ENCODE data around the gene APOBEC3G. TPM values are rescaled to one million over a fixed set of nuclear protein-coding genes. Genes with fewer than 3 reads are reported as not detected.
"Not testable (repeated sequence)": the region's sequence is repeated elsewhere in the genome, so short reads cannot be mapped to it uniquely, and the experiment has no call there.

Gene APOBEC3G
- 90.7 TPM for polyA plus RNA-seq

DNA sequence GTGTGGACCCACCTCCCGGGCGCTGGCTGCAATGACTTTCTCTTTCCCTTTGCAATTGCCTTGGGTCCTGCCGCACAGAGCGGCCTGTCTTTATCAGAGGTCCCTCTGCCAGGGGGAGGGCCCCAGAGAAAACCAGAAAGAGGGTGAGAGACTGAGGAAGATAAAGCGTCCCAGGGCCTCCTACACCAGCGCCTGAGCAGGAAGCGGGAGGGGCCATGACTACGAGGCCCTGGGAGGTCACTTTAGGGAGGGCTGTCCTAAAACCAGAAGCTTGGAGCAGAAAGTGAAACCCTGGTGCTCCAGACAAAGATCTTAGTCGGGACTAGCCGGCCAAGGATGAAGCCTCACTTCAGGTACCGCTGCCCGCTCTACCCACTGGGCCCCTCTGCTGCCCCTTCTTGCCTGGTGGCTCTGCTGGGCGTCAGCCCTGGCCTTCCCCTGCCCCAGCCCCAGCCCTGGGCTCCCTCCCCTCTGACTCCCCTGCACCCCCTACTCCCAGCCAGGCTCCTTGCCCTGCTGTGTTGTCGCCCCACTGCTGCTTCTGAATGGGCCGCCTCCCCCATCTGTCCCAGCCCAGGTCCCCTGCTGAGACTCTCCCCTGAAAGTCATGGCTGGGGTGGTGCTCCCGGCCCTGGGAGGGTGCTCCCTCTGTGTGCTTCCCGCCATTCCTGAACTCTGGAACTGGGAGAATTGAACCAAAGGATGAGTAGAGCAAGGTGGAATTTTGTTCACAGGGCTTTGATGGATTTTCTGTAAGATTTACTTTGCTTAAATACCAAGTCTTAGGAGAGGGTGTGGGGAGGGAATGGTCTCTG, at the start of gene APOBEC3G:
Gene APOBEC3G, plus strand, starts transcription at position 250 of the 815 bp plus-strand sequence. Its CDS starts 87 bp downstream, at position 337.
- H3K27ac Mint-ChIP-seq = peak within 1 kb of the TSS; percentile 86 to 95 (median 91)
- not testable (repeated sequence) for H3K9me3 Mint-ChIP-seq, H3K36me3 Mint-ChIP-seq, H3K27me3 Mint-ChIP-seq
- peaks cover 45 to 55% (median 55%) of the 10 kb centered on the region in 3 donors for H3K4me1 Mint-ChIP-seq
- peak within 1 kb of the TSS; percentile 68 to 95 (median 90) for H3K4me3 Mint-ChIP-seq

DNA sequence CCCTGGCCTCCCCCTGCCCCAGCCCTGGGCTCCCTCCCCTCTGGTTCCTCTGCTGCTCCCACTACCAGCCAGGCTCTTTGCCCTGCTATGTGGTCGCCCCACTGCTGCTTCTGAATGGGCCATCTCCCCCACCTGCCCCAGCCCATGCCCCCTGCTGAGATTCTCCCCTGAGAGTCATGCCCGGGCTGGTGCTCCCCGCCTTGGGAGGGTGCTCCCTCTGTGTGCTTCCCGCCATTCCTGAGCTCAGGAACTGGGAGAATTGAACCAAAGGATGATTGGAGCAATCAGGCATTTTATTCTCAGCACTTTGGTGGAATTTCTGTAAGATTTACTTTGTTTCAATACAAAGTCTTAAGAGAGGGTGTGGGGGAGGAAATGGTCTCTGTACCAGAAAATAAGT, 49.4 kb upstream of the APOBEC3G start:
- peaks cover 5% of the 10 kb centered on the region for H3K36me3 Mint-ChIP-seq

DNA sequence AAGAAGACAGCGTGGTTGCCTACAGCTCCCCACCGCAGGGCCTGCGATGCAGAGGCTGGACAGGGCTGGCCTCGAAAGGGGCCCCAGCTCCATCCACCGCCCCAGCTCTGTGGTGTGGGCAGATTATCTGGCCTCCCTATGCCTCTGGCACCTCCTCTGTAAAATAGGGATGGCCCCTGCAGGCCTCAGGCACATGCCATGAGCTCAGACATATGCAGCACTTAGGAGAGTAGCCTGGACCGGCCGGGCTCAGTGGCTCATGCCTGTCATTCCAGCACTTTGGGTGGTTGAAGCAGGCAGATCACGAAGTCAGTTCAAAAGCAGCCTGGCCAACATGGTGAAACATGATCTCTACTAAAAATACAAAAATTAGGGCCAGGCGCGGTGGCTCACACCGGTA, 48.8 kb upstream of the APOBEC3G start:
- Mint-ChIP-seq H3K4me3 (no peak overlapping the region), H3K27me3 (no peaks in the 10 kb centered on the region), H3K4me1 (peaks cover 0 to 14% (median 12%) of the 10 kb centered on the region in 3 donors), H3K9me3 (no peaks in the 10 kb centered on the region), H3K27ac (peak overlapping the region in 2 of 3 donors; percentile 13 to 39), H3K36me3 (peaks cover 5% of the 10 kb centered on the region)

More for the DNA sequence above, 49.4 kb upstream of the APOBEC3G start:
- Mint-ChIP-seq H3K4me3 (no peak overlapping the region), H3K9me3 (no peaks in the 10 kb centered on the region), H3K27me3 (no peaks in the 10 kb centered on the region), H3K4me1 (peaks cover 0 to 14% (median 12%) of the 10 kb centered on the region in 3 donors), H3K27ac (peak overlapping the region in 1 of 3 donors; percentile 39)

- peak overlapping the region in 1 of 4 donors; percentile 28 for H3K4me3 Mint-ChIP-seq
- peaks cover 0 to 10% (median 7%) of the 10 kb centered on the region in 3 donors for H3K4me1 Mint-ChIP-seq
- no peak overlapping the region for H3K27ac Mint-ChIP-seq
Measured at GRCh38 chr22:39029227-39029626, 47.8 kb upstream of the APOBEC3G start.

GRCh38 chr22:39030705-39031104, 46.4 kb upstream of the APOBEC3G start:
- no peaks in the 10 kb centered on the region for H3K27me3 Mint-ChIP-seq
- H3K36me3 Mint-ChIP-seq = peaks cover 5% of the 10 kb centered on the region
- H3K9me3 Mint-ChIP-seq = no peaks in the 10 kb centered on the region
- H3K4me1 Mint-ChIP-seq = peaks cover 0 to 4% (median 2%) of the 10 kb centered on the region in 3 donors
- H3K4me3 Mint-ChIP-seq = no peak overlapping the region
- no peak overlapping the region for H3K27ac Mint-ChIP-seq

More at GRCh38 chr22:39029227-39029626, 47.8 kb upstream of the APOBEC3G start:
- Mint-ChIP-seq H3K36me3 (peaks cover 5% of the 10 kb centered on the region), H3K27me3 (no peaks in the 10 kb centered on the region), H3K9me3 (no peaks in the 10 kb centered on the region)

DNA sequence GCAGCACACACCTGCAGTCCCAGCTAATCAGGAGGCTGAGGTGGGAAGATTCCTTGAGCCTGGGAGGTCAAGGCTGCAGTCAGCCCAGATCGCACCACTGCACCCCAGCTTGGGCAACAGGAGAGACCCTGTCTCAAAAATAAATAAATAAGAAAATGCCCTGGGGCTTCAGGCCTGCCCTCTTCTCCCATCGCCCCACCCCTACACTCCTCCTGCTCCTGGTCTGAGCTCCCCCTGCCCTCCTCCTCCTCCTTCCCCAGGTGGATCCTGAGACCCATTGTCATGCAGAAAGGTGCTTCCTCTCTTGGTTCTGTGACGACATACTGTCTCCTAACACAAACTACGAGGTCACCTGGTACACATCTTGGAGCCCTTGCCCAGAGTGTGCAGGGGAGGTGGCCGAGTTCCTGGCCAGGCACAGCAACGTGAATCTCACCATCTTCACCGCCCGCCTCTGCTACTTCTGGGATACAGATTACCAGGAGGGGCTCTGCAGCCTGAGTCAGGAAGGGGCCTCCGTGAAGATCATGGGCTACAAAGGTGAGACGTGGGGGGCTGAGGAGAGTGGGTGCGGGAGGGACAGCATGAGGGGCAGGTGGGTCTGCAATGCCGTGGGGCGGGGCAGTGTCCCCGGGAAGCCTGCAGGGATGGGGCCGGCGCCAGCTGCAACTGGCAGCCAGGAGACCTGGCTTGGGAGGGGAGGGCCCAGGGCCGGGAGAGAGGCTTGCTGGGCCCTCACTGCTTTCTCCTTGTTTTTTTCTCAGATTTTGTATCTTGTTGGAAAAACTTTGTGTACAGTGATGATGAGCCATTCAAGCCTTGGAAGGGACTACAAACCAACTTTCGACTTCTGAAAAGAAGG, 45.4 kb upstream of the APOBEC3G start:
- H3K4me1 Mint-ChIP-seq, H3K9me3 Mint-ChIP-seq, H3K4me3 Mint-ChIP-seq, H3K27ac Mint-ChIP-seq, H3K36me3 Mint-ChIP-seq, H3K27me3 Mint-ChIP-seq: not testable (repeated sequence)

DNA sequence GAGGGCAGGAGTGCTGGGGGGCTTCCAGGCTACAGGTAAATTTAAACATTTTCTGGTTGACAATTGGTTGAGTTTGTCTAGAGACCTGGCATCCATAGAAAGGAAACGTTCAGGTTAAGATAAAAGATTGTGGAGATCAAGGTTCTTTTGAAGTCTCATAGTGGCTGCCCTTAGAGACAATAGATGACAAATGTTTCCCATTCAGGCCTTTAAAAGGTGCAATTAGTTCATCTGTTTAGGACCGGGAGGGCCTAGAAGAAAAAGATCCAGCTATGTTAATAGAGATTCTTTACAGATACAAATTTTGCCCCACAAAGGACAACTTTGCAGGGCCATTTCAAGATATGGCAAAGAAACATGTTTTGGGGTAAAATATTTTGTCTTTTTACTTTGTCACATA, 40.0 kb upstream of the APOBEC3G start:
- not testable (repeated sequence) for H3K27me3 Mint-ChIP-seq, H3K36me3 Mint-ChIP-seq, H3K9me3 Mint-ChIP-seq
- peak overlapping the region in 2 of 3 donors; percentile 12 to 67 for H3K27ac Mint-ChIP-seq
- peaks cover 11 to 14% (median 14%) of the 10 kb centered on the region in 3 donors for H3K4me1 Mint-ChIP-seq
- peak overlapping the region in 1 of 4 donors; percentile 7 for H3K4me3 Mint-ChIP-seq

DNA sequence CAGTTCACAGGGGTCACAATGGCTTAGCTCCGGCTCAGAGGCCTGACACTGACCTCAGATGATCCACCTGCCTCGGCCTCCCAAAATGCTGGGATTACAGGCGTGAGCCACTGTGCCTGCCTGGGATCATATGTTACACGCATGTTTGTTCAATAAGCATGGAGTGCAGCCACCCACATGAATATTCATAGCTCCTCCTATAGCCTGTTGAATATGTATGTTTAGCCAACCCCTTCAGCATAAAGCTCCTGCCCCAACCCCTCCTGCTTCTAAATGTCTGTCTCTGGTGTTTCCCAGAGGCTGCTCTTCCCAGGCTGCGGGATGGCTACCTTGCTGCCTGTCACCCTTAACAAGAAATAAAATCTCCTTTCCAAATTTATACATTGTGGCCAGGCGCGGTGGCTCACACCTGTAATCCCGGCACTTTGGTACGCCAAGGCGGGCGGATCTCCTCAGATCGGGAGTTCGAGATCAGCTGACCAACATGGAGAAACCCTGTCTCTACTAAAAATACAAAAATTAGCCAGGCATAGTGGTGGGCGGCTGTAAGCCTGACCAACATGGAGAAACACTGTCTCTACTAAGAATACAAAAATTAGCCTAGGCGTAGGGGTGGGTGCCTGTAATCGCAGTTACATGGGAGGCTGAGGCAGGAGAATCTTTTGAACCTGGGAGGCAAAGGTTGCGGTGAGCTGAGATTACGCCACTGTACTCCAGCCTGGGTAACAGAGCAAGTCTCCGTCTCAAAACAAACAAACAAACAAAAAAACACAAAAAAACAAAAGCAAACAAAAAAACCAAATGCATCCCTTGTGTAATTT, 37.6 kb upstream of the APOBEC3G start:
- H3K36me3 Mint-ChIP-seq = peaks cover 4% of the 10 kb centered on the region
- no peaks in the 10 kb centered on the region for H3K9me3 Mint-ChIP-seq
- no peaks in the 10 kb centered on the region for H3K27me3 Mint-ChIP-seq
- peak overlapping the region; percentile 55 to 90 (median 85) for H3K4me3 Mint-ChIP-seq
- H3K4me1 Mint-ChIP-seq = peaks cover 14 to 19% (median 14%) of the 10 kb centered on the region in 3 donors
- H3K27ac Mint-ChIP-seq = peak overlapping the region in 2 of 3 donors; percentile 83 to 96

DNA sequence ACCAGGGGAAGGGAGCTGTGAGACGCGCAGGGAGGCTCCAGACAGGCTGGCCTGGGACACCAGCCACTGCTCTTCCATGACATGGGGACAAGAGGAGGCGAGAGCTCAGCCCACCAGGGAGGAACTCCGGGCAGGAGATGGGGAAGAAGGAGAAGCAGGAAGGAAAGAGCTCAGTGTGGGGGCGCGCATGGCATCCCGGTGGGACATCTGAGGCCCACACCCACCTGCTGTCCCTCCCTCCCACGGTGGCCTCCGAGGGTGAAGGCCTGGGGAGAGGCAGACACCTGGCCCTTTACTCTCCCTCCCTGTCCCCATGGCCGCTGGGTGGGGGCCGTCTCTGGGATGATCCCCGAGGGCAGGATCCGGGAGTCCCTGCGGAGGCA, 36.9 kb upstream of the APOBEC3G start:
- peak overlapping the region; percentile 83 to 97 (median 96) for H3K27ac Mint-ChIP-seq
- H3K9me3 Mint-ChIP-seq, H3K27me3 Mint-ChIP-seq, H3K36me3 Mint-ChIP-seq: not testable (repeated sequence)
- H3K4me1 Mint-ChIP-seq = peaks cover 14 to 23% (median 18%) of the 10 kb centered on the region in 3 donors
- peak overlapping the region; percentile 55 to 90 (median 85) for H3K4me3 Mint-ChIP-seq

DNA sequence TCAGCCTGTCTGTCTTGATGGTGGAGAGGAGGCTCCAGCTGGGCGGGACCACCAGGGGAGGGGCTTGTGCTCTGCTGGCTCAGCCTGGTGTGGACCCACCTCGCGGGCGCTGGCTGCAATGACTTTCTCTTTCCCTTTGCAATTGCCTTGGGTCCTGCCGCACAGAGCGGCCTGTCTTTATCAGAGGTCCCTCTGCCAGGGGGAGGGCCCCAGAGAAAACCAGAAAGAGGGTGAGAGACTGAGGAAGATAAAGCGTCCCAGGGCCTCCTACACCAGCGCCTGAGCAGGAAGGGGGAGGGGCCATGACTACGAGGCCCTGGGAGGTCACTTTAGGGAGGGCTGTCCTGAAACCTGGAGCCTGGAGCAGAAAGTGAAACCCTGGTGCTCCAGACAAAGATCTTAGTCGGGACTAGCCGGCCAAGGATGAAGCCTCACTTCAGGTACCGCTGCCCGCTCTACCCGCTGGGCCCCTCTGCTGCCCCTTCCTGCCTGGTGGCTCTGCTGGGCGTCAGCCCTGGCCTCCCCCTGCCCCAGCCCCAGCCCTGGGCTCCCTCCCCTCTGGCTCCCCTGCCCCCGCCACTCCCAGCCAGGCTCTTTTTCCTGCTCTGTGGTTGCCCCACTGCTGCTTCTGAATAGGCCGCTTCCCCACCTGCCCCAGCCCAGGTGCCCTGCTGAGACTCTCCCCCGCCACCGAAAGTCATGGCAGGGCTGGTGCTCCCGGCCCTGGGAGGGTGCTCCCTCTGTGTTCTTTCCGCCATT, 36.4 kb upstream of the APOBEC3G start, which contains the start of gene APOBEC3F:
Gene APOBEC3F, plus strand, starts transcription at position 327 of the 759 bp plus-strand sequence. Its CDS starts 97 bp downstream, at position 424.
- H3K36me3 Mint-ChIP-seq, H3K27me3 Mint-ChIP-seq, H3K9me3 Mint-ChIP-seq: not testable (repeated sequence)
- peaks cover 14 to 28% (median 18%) of the 10 kb centered on the region in 3 donors for H3K4me1 Mint-ChIP-seq
- H3K27ac Mint-ChIP-seq = peak within 1 kb of the TSS; percentile 83 to 97 (median 96)
- H3K4me3 Mint-ChIP-seq = peak within 1 kb of the TSS; percentile 87 to 96 (median 94)

- Mint-ChIP-seq H3K4me3 (peak overlapping the region; percentile 87 to 96 (median 94)), H3K27ac (peak overlapping the region; percentile 83 to 97 (median 96)), H3K36me3 (peaks cover 4% of the 10 kb centered on the region), H3K4me1 (peaks cover 9 to 33% (median 19%) of the 10 kb centered on the region in 3 donors), H3K27me3 (no peaks in the 10 kb centered on the region), H3K9me3 (no peaks in the 10 kb centered on the region)
Measured at GRCh38 chr22:39041908-39042307, 35.2 kb upstream of the APOBEC3G start.

DNA sequence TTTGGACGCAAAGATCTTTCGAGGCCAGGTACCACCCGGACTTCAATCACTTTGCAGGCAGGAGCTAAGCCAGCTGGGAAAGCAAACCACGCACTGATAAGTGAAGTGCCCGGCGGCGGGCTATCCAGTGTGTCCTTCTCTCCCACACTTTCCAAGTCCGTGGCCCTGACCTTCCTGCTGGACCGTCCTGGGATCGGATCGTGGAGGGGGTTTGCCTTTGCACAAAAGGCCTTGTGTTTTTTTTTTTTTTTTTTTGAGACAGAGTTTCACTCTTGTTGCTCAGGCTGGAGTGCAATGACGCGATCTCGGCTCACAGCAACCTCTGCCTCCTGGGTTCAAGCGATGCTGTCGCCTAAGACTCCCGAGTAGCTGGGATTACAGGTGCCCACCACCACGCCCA, 34.0 kb upstream of the APOBEC3G start:
- not testable (repeated sequence) for H3K27me3 Mint-ChIP-seq, H3K4me3 Mint-ChIP-seq, H3K9me3 Mint-ChIP-seq, H3K36me3 Mint-ChIP-seq
- Mint-ChIP-seq H3K27ac (peak overlapping the region in 1 of 3 donors; percentile 27), H3K4me1 (peaks cover 9 to 30% (median 22%) of the 10 kb centered on the region in 3 donors)

DNA sequence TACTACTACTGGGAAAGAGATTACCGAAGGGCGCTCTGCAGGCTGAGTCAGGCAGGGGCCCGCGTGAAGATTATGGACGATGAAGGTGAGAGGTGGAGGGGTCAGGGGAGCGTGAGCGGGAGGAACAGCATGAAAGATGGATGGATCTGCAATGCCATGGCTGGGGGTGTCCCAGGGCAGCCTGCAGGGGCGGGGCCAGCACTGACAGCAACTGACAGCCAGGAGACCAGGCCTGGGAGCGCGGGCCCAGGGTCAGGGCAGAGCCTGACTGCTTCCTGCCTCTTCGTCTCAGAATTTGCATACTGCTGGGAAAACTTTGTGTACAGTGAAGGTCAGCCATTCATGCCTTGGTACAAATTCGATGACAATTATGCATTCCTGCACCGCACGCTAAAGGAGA, 31.9 kb upstream of the APOBEC3G start:
- not testable (repeated sequence) for H3K36me3 Mint-ChIP-seq, H3K9me3 Mint-ChIP-seq, H3K27me3 Mint-ChIP-seq
- Mint-ChIP-seq H3K4me3 (peak overlapping the region in 2 of 4 donors; percentile 39 to 63), H3K4me1 (peaks cover 9 to 30% (median 21%) of the 10 kb centered on the region in 3 donors), H3K27ac (peak overlapping the region; percentile 43 to 83 (median 48))

DNA sequence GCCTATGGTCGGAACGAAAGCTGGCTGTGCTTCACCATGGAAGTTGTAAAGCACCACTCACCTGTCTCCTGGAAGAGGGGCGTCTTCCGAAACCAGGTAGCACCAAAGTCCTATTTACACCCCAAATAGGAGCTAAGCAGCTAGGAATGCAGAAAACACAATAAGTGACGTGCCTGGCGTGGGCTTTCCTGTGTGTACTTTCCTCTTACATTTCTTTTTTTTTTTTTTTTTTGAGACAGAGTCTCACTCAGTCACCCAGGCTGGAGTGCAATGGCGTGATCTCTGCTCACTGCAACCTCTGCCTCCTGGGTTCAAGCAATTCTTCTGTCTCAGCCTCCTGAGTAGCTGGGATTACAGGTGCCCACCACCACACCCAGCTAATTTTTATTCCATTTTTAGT, 27.6 kb upstream of the APOBEC3G start:
- H3K27me3 Mint-ChIP-seq, H3K27ac Mint-ChIP-seq, H3K9me3 Mint-ChIP-seq, H3K36me3 Mint-ChIP-seq: not testable (repeated sequence)
- peaks cover 12 to 27% (median 26%) of the 10 kb centered on the region in 3 donors for H3K4me1 Mint-ChIP-seq
- H3K4me3 Mint-ChIP-seq = peak overlapping the region in 1 of 4 donors; percentile 9
